ENCODE data around the gene BSG.
"Not testable (repeated sequence)": the region's sequence is repeated elsewhere in the genome, so short reads cannot be mapped to it uniquely, and the experiment has no call there.

GRCh38 chr19:629515-629914 lies 57.1 kb downstream of the BSG start:
- not testable (repeated sequence) for TF ChIP-seq CTCF (conservative IDR thresholded peaks at IDR 0.05 in 1 of 2, IDR thresholded peaks at IDR 0.05 in 1 of 2; ENCODE audit: extremely low read depth in 1 of 2, insufficient read depth in 1 of 2, low read depth in 1 of 2, low read length in 2 of 2); EZH2 (IDR thresholded peaks at IDR 0.05; ENCODE audit: borderline replicate concordance, low read length)
